ENCODE measurements around the gene TSPAN4.

DNA sequence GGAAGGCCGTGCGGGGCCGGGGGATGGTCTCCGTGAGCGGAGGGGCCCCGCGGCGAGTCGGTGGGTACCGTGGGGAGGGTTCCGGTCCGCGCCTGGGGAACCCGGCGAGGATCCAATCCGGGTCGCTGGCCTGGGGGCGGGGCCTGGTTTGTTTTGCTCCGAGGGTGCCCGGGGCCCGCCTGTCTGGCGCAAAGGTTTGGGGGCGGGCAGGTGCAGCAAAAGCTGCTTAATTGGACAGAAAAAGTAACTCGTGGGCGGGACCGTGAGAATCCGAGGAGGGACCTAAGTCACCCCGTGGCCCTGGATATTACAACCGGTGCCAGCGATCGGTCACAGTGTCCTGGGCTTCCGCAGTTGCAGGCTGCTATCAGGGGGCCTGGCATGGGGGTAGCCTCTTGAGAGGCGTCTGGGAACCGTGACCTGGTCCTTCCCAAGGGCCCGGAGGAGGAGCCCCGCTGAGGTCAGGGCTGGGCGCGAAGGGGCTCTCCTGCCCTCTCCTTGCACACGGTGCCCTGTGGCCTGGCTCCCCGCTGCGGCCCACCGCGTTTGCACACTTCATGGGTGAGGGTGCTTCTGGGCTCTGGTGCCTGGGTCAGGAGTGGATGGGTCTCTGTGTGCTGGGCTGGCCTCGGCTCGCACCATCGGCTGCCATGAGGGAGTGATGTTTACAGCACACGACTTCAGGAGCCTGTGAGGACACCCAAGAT lies 22.6 kb upstream of the TSPAN4 start:
- TF ChIP-seq, protein P1, sequence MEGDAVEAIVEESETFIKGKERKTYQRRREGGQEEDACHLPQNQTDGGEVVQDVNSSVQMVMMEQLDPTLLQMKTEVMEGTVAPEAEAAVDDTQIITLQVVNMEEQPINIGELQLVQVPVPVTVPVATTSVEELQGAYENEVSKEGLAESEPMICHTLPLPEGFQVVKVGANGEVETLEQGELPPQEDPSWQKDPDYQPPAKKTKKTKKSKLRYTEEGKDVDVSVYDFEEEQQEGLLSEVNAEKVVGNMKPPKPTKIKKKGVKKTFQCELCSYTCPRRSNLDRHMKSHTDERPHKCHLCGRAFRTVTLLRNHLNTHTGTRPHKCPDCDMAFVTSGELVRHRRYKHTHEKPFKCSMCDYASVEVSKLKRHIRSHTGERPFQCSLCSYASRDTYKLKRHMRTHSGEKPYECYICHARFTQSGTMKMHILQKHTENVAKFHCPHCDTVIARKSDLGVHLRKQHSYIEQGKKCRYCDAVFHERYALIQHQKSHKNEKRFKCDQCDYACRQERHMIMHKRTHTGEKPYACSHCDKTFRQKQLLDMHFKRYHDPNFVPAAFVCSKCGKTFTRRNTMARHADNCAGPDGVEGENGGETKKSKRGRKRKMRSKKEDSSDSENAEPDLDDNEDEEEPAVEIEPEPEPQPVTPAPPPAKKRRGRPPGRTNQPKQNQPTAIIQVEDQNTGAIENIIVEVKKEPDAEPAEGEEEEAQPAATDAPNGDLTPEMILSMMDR (conservative IDR thresholded peaks at IDR 0.05 in 1 of 2, IDR thresholded peaks at IDR 0.05 in 1 of 2; ENCODE audit: extremely low read depth in 1 of 2, insufficient read depth in 1 of 2, low read depth in 1 of 2, low read length in 2 of 2): no peak
- TF ChIP-seq EZH2 (IDR thresholded peaks at IDR 0.05; ENCODE audit: borderline replicate concordance, low read length): no peak
